Activated B cell treated with CpG ODN at 0.5 μM for 24 hours (primary cell): ENCODE data around the gene SHC1. TPM values are rescaled to one million over a fixed set of nuclear protein-coding genes. Genes with fewer than 3 reads are reported as not detected.

ENCODE experiments used
- ATAC-seq: fragments of 200-7000 bp; cut with Tn5 transposase; one replicate; pipeline ENCODE4 v1.10.0; 2021; ENCODE audit warnings: low read depth, mild to moderate bottlenecking, moderate library complexity
- CTCF ChIA-PET: fragments of 350-600 bp; sonication (Branson Sonifier 250); formaldehyde crosslinking; loops from one replicate; lab custom pipeline; 2021; ENCODE audit warnings: antibody characterized with exemption; lab: Charles Lee
- POLR2A ChIA-PET: fragments of 350-600 bp; sonication (Branson Sonifier 250); formaldehyde crosslinking; loops from one replicate; lab custom pipeline; 2021; ENCODE audit warnings: antibody characterized with exemption; lab: Charles Lee
- DNase-seq: peaks from one replicate; pipeline ENCODE4 v3.0.0; 2022
- H3K27ac Mint-ChIP-seq: one replicate; pipeline ENCODE4 v1.8.0; 2020; ENCODE audit warnings: mixed read lengths
- H3K27me3 Mint-ChIP-seq: one replicate; pipeline ENCODE4 v1.8.0; 2021; ENCODE audit warnings: mixed read lengths
- H3K36me3 Mint-ChIP-seq: one replicate; pipeline ENCODE4 v1.8.0; 2021; ENCODE audit warnings: low read depth, mixed read lengths
- H3K4me1 Mint-ChIP-seq: one replicate; pipeline ENCODE4 v1.8.0; 2021; ENCODE audit warnings: mixed read lengths
- H3K4me3 Mint-ChIP-seq: one replicate; pipeline ENCODE4 v1.8.0; 2020; ENCODE audit warnings: mild to moderate bottlenecking, mixed read lengths
- H3K9me3 Mint-ChIP-seq: one replicate; pipeline ENCODE4 v1.8.0; 2020; ENCODE audit warnings: mixed read lengths
- intact Hi-C: fragments of 100-400 bp; cut with micrococcal nuclease; formaldehyde crosslinking; loops from one replicate; pipeline ENCODE4 v1.15.1; 2024
- total RNA-seq: library from RNA; stranded (reverse); gene quantifications from 2 replicates; pipeline ENCODE4 v1.2.3, GENCODE V29; 2022
- TF ChIP-seq, protein P1 (sequence below): fragments of 200-600 bp; IDR thresholded peaks from one replicate; pipeline ENCODE4 v1.8.0; 2022; ENCODE audit warnings: antibody characterized with exemption, mild to moderate bottlenecking

The SHC1 gene
- total RNA-seq, 1 donor from 2014 or later: 60.9 TPM

DNA sequence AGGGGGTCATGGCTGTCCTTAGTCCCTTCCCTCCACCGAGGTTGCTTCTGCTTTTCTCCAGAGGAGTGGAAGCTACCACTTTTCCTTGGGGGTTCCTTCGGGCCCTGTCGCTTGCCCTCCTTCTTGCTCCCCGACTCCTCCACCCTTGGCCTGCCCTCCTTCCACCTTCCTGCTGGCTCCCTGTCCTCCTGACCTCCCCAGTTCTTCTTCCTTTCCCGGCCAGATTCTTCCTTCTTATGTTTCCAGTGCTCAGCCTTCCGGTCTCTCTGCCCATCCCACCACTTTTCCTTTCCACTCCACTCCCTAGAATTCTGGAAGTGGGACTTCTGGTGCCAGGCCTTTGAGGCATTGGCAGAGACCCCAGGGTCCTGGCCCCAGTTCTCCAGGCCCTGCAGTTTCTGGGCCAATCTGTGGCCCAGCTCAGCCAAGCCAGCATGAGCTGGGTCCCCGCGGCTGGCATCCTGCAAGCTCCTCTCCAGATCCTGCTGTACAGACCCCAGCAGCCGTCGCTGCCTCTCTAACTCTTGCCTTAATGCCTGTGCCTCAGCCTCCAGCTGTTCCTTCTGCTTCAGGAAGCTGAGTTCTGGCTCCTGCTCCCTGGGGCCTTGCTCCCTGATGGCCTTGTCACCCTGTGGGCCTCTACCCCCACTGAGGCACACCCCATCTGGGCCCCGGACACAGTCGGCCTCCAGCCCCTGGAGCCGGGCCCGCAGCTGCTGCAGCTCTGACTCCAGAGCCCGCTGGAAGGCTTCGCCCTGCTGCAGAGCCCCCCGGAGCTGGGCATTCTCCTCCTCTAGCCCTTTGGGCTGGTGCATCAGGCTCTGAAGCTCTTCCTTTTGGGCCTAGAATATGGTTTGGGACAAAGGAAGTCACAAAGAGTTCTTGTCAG, 24.3 kb downstream of the SHC1 start:
- ChIA-PET CTCF (interaction anchor here (1.5 to 1.9 kb wide), 2 partner anchors 10 to 16 kb away, joined by 5 to 9 read pairs; partner anchors contain the start of genes PMVK and PYGO2), POLR2A (interaction anchor here (0.9 to 1.9 kb wide), 3 partner anchors 10 to 28 kb away, joined by 3 to 6 read pairs (median 3); partner anchors contain the start of genes CKS1B and PMVK)
- peaks cover 29% of the 10 kb centered on the region for H3K36me3 Mint-ChIP-seq
- DNase-seq (no peak), ATAC-seq (no peak)
- peaks cover 51% of the 10 kb centered on the region for H3K4me1 Mint-ChIP-seq
- peak overlapping the region; percentile 53 for H3K27ac Mint-ChIP-seq
- H3K9me3 Mint-ChIP-seq: no peaks in the 10 kb centered on the region
- no peaks in the 10 kb centered on the region for H3K27me3 Mint-ChIP-seq
- intact Hi-C loops: no loop called here
- TF ChIP-seq, protein P1, sequence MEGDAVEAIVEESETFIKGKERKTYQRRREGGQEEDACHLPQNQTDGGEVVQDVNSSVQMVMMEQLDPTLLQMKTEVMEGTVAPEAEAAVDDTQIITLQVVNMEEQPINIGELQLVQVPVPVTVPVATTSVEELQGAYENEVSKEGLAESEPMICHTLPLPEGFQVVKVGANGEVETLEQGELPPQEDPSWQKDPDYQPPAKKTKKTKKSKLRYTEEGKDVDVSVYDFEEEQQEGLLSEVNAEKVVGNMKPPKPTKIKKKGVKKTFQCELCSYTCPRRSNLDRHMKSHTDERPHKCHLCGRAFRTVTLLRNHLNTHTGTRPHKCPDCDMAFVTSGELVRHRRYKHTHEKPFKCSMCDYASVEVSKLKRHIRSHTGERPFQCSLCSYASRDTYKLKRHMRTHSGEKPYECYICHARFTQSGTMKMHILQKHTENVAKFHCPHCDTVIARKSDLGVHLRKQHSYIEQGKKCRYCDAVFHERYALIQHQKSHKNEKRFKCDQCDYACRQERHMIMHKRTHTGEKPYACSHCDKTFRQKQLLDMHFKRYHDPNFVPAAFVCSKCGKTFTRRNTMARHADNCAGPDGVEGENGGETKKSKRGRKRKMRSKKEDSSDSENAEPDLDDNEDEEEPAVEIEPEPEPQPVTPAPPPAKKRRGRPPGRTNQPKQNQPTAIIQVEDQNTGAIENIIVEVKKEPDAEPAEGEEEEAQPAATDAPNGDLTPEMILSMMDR: no peak
- no peak overlapping the region for H3K4me3 Mint-ChIP-seq

DNA sequence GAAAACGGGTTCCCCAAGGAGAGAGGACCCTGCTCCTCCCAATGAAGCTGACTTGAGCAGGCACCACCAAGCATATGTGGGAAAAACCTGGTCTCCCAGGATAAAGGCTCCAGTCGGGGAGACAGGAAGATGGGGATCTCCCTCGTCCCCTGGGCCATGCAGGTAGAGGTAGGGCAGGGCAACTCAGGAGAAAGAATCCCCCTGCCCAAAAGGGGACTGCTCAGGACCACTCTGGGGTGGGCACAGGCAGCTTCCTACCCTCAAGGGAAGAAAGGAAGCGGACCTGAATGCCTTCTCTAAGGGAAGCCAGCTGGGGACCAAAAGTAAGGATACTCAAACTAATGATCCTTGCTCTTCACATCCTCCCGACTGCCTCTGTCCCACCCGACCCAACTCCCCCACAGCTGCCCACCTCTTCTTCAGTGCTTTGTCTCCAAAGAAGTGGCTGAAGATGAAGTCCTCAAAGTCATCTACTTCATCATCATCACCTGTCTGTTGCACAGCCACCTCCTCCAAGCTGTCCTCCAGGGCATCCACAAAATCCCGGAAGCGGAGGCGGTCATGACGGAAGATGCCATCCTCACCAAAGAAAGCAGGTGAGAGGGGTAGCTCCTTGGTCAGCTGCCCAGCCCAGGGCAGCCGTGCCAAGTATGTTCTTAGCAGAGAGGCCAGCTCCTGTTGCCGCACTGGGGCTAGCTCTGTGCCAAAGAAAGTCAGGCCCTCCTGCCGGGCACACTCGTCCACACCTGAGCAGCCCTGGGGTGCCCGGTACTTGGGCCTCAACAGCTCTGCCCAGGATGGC, 25.2 kb downstream of the SHC1 start:
- H3K27me3 Mint-ChIP-seq: no peaks in the 10 kb centered on the region
- ChIA-PET CTCF (interaction anchor here (0.6 to 1.9 kb wide), 7 partner anchors 9 to 340 kb away, joined by 3 to 9 read pairs (median 3); partner anchors contain the start of genes PMVK and PYGO2), POLR2A (interaction anchor here (0.5 to 1.9 kb wide), 4 partner anchors 9 to 90 kb away, joined by 3 to 10 read pairs (median 4); partner anchors contain the start of genes CKS1B and PMVK)
- peaks cover 51% of the 10 kb centered on the region for H3K4me1 Mint-ChIP-seq
- no peak for DNase-seq
- intact Hi-C loops: no loop called here
- H3K4me3 Mint-ChIP-seq: no peak overlapping the region
- peak overlapping the region; percentile 86 for H3K27ac Mint-ChIP-seq
- ATAC-seq: no peak
- no peaks in the 10 kb centered on the region for H3K9me3 Mint-ChIP-seq
- TF ChIP-seq, protein P1: no peak
- H3K36me3 Mint-ChIP-seq: peaks cover 23% of the 10 kb centered on the region

DNA sequence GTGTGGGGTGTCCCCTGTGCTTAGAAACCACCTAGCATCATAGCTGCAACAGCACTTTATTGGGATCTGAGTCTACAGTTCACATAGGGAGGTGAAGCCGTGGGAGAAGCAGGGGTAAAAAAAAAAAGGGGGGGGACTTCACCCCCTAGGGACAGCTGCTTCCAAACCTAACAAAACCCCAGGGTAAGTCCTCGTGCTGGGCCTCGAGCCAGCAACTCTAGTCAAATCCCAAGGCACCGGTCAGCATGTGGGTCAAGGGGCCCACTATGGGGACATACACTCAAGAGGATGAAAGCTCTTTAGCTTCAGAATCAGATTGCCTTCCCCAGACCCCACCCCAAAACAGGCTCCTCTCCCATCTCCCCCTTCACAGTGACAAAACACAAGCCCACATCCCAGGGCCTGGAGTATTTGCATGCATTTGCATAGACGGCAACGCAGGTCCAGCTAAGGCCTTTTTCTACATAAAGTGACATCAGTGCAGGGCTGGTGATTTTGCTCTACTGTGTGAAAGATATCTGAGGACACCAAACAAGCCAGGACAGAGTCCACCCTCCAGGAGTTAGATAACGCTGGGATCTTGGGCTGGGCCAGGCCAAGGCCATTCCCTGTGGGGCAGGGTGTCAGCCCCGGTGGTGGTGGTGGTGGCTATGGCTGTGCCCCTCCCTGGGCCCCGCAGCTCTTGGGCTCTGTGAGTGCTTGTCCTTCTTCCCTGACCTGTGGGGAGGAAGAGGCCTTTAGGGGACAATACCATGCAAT, 26.0 kb downstream of the SHC1 start:
- H3K27me3 Mint-ChIP-seq: no peaks in the 10 kb centered on the region
- H3K36me3 Mint-ChIP-seq: peaks cover 21% of the 10 kb centered on the region
- POLR2A ChIA-PET: interaction anchor here (0.5 to 1.9 kb wide), 5 partner anchors 8 to 360 kb away, joined by 3 to 6 read pairs (median 4); partner anchors contain the start of gene PMVK
- CTCF ChIA-PET: interaction anchor here (0.6 to 1.9 kb wide), 15 partner anchors 8 to 464 kb away, joined by 3 to 9 read pairs (median 3); partner anchors contain the start of genes PMVK and PYGO2
- H3K27ac Mint-ChIP-seq: peak overlapping the region; percentile 86
- intact Hi-C loops: no loop called here
- no peak for ATAC-seq
- peaks cover 56% of the 10 kb centered on the region for H3K4me1 Mint-ChIP-seq
- peak overlapping the region; percentile 24 for H3K4me3 Mint-ChIP-seq
- TF ChIP-seq, protein P1: no peak
- no peaks in the 10 kb centered on the region for H3K9me3 Mint-ChIP-seq
- DNase-seq: no peak

DNA sequence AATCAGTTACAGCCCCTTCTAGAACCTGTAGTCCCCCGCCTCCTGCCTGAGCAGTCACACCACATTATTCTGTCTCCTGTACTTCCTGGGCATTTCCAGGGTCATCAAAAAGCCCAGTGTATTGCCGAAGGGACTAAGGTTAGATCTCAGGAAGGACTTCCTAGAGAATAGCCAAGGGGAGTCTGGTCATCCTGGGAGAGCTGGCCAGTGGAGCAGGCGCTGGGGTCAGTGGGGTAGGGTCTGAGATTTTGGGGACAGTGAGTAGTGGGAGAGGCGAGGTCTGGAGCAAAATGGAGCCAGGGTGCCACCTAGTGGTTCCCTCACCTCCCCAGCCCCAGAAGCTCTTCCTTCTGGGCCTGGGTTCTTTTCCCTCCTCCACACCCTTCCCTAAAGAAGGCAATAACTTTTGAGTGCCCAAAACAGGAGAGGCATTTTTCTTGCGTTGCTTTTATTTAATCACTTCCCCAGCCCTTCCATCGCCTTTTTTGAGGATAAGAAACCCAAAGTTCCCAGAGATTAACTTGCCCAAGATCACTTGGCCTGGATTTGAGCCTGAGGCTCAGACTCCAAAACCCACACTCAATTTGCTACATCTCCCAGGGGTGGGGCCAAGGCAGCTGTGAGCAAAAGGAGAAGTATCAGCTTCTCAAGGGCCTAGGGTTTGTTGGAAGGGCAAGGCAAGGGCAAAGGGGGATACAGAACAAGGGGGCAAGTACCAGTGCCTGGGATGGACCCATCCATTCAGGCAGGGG, 26.7 kb downstream of the SHC1 start:
- peaks cover 60% of the 10 kb centered on the region for H3K4me1 Mint-ChIP-seq

More for the DNA sequence above, 26.7 kb downstream of the SHC1 start:
- H3K9me3 Mint-ChIP-seq: no peaks in the 10 kb centered on the region
- H3K36me3 Mint-ChIP-seq: peaks cover 20% of the 10 kb centered on the region
- DNase-seq: no peak
- intact Hi-C loops: no loop called here
- TF ChIP-seq, protein P1: no peak
- POLR2A ChIA-PET: interaction anchor here (0.6 to 1.9 kb wide), 7 partner anchors 7 to 385 kb away, joined by 3 to 6 read pairs (median 3); partner anchors contain the start of genes PMVK and PYGO2
- H3K4me3 Mint-ChIP-seq: peak overlapping the region; percentile 24
- no peaks in the 10 kb centered on the region for H3K27me3 Mint-ChIP-seq
- peak overlapping the region; percentile 86 for H3K27ac Mint-ChIP-seq
- ATAC-seq: no peak
- CTCF ChIA-PET: interaction anchor here (0.8 to 1.6 kb wide), 9 partner anchors 39 to 463 kb away, joined by 3 to 8 read pairs (median 4); no protein-coding TSS in a partner anchor
